K562 (cell line): ENCODE data around the gene VAC14. TPM values are rescaled to one million over a fixed set of nuclear protein-coding genes. Genes with fewer than 3 reads are reported as not detected.

Experiments
- CBX8 ChIP-seq: fragments of 200-600 bp; sonication (generic); IDR thresholded peaks from 2 replicates; pipeline ENCODE4 v1.6.1; 2012; ENCODE audit warnings: borderline replicate concordance, mixed run types, low read depth, mild to moderate bottlenecking, moderate library complexity, mixed read lengths, low read length, control low read depth, inconsistent platforms; ENCODE audit not compliant: poor library complexity, severe bottlenecking; ENCODE audit errors: extremely low read depth
- CEBPB ChIP-seq: fragments of 450-650 bp; IDR thresholded peaks from 2 replicates; pipeline ENCODE4 v1.6.1; 2016; ENCODE audit warnings: missing genetic modification characterization, missing compliant biosample characterization
- DIDO1 ChIP-seq: fragments of 450-650 bp; IDR thresholded peaks from 2 replicates; pipeline ENCODE4 v1.6.1; 2016; ENCODE audit warnings: low read depth, missing biosample characterization, missing genetic modification characterization
- E2F4 ChIP-seq: sonication (generic); formaldehyde crosslinking; IDR thresholded peaks from 2 replicates; pipeline ENCODE4 v1.8.0; 2022; ENCODE audit warnings: mild to moderate bottlenecking, low read depth, missing genetic modification reagents
- ETV6 ChIP-seq, 3 experiments: fragments of 150-350 bp in 1 of 3; sonication (generic) in 1 of 3; formaldehyde crosslinking in 1 of 3; IDR thresholded peaks; 2 replicates each; pipeline versions ENCODE4 v1.6.1 to v1.8.0; 2014 to 2022; ENCODE audit warnings: borderline replicate concordance in 2 of 3, low read depth in 2 of 3, antibody characterized with exemption in 1 of 3, low read length in 1 of 3, mild to moderate bottlenecking in 1 of 3, missing genetic modification reagents in 1 of 3
- FOXM1 ChIP-seq, 2 experiments: fragments of 450-650 bp in 1 of 2; sonication (generic) in 1 of 2; formaldehyde crosslinking in 1 of 2; IDR thresholded peaks; 2 replicates each; pipeline versions ENCODE4 v1.6.1 to v1.9.0; 2017 to 2022; ENCODE audit warnings: low read depth in 2 of 2, mild to moderate bottlenecking in 2 of 2, missing genetic modification reagents in 1 of 2, moderate library complexity in 1 of 2
- KAT8 ChIP-seq: fragments of 450-650 bp; IDR thresholded peaks from 2 replicates; pipeline ENCODE4 v1.6.1; 2016; ENCODE audit warnings: low read depth, mild to moderate bottlenecking
- LEF1 ChIP-seq: fragments of 450-650 bp; IDR thresholded peaks from 2 replicates; pipeline ENCODE4 v1.6.1; 2016; ENCODE audit warnings: mild to moderate bottlenecking
- NR2C2 ChIP-seq, 2 experiments: fragments of 200-800 bp in 1 of 2; sonication (Bioruptor generic) in 1 of 2; sonication (generic) in 1 of 2; formaldehyde crosslinking in 1 of 2; IDR thresholded peaks; 2 replicates each; pipeline versions ENCODE4 v1.6.1 to v1.8.0; 2016 to 2022; ENCODE audit warnings: mild to moderate bottlenecking in 1 of 2, missing compliant biosample characterization in 1 of 2, missing genetic modification characterization in 1 of 2, missing genetic modification reagents in 1 of 2
- RBM22 ChIP-seq: fragments of 200-400 bp; formaldehyde crosslinking; IDR thresholded peaks from 2 replicates; pipeline ENCODE4 v1.6.1; 2018; ENCODE audit warnings: low read length, low read depth; ENCODE audit not compliant: poor library complexity, severe bottlenecking
- SRF ChIP-seq, 2 experiments: fragments of 250-450, 450-650 bp in 1 of 2; sonication (Bioruptor Pico) in 1 of 2; sonication (generic) in 1 of 2; formaldehyde crosslinking; IDR thresholded peaks; 2 replicates each; pipeline versions ENCODE4 v1.5.0 to v1.5.1; 2020 to 2022; ENCODE audit warnings: mild to moderate bottlenecking in 1 of 2, missing genetic modification reagents in 1 of 2
- THRAP3 ChIP-seq: fragments of 450-650 bp; IDR thresholded peaks from 2 replicates; pipeline ENCODE4 v1.6.1; 2016; ENCODE audit warnings: mild to moderate bottlenecking, inconsistent platforms, borderline replicate concordance
- ZNF217 ChIP-seq: sonication (generic); formaldehyde crosslinking; IDR thresholded peaks from 2 replicates; pipeline ENCODE4 v1.8.0; 2022; ENCODE audit warnings: mild to moderate bottlenecking, missing genetic modification reagents
- ZNF23 ChIP-seq: fragments of 250-450 bp; sonication (Bioruptor Pico); IDR thresholded peaks from 2 replicates; pipeline ENCODE4 v1.4.0; 2020; ENCODE audit warnings: mild to moderate bottlenecking
- ZNF24 ChIP-seq: fragments of 450-650 bp; IDR thresholded peaks from 2 replicates; pipeline ENCODE4 v1.6.1; 2016
- ZNF263 ChIP-seq: sonication (generic); formaldehyde crosslinking; IDR thresholded peaks from 2 replicates; pipeline ENCODE4 v1.8.0; 2022; ENCODE audit warnings: mild to moderate bottlenecking, missing genetic modification reagents, borderline replicate concordance
- ZNF282 ChIP-seq: sonication (generic); formaldehyde crosslinking; IDR thresholded peaks from 2 replicates; pipeline ENCODE4 v1.8.1; 2023; ENCODE audit warnings: missing genetic modification reagents
- ZNF41 ChIP-seq: fragments of 250-450 bp; sonication (Bioruptor Pico); conservative IDR thresholded peaks from 2 replicates; pipeline ENCODE4 v1.4.0; 2020; ENCODE audit warnings: mild to moderate bottlenecking
- ZNF444 ChIP-seq: fragments of 250-450 bp; sonication (Bioruptor Pico); IDR thresholded peaks from 2 replicates; pipeline ENCODE4 v1.4.0; 2020; ENCODE audit warnings: mild to moderate bottlenecking, moderate library complexity
- ZNF551 ChIP-seq: fragments of 250-450 bp; sonication (Bioruptor Pico); IDR thresholded peaks from 2 replicates; pipeline ENCODE4 v1.5.0; 2021; ENCODE audit warnings: mild to moderate bottlenecking, moderate library complexity
- ZNF785 ChIP-seq: fragments of 250-450 bp; sonication (Bioruptor Pico); IDR thresholded peaks from 2 replicates; pipeline ENCODE4 v1.4.0; 2020; ENCODE audit warnings: mild to moderate bottlenecking
- polyA plus RNA-seq, 8 experiments: library from polyadenylated mRNA; depleted of rRNA in 4 of 8; stranded (reverse) in 5 of 8; unstranded in 3 of 8; fragments of >200 nt; fragmentation: Nextera tagmentation in 2 of 8; fragmentation: Illumina TruSeq in 1 of 8; extraction: Ambion mirVana in 2 of 8; extraction: Trizol in 1 of 8; gene quantifications; 2 replicates each; pipeline versions ENCODE4 v1.2.1 to v1.2.3, GENCODE V29; 2011 to 2014; ENCODE audit warnings: inconsistent platforms in 1 of 8, missing spikeins in 1 of 8
- total RNA-seq, 7 experiments: library from RNA; depleted of rRNA in 6 of 7; stranded (reverse); fragments of >200 nt in 6 of 7; fragmentation: Illumina TruSeq in 2 of 7; extraction: Trizol in 2 of 7; gene quantifications; 2 replicates each; pipeline versions ENCODE4 v1.2.1 to v1.2.3, GENCODE V29; 2011 to 2021; ENCODE audit warnings: low replicate concordance in 1 of 7
- TF ChIP-seq, protein P1 (sequence below): fragments of 450-650 bp; formaldehyde crosslinking; IDR thresholded peaks from 2 replicates; pipeline ENCODE4 v1.4.0; 2022; ENCODE audit warnings: missing genetic modification characterization
- TF ChIP-seq, protein P2 (sequence below): fragments of 450-650 bp; formaldehyde crosslinking; IDR thresholded peaks from 2 replicates; pipeline ENCODE4 v1.4.0; 2020; ENCODE audit warnings: mild to moderate bottlenecking, moderate library complexity

Gene VAC14
- total and polyA plus RNA-seq, 9 of the 15 experiments (the other 6 are each of a cell fraction or from before 2014, with no cell fraction given) = 1.3 to 41.6 (median 26.6) TPM

DNA sequence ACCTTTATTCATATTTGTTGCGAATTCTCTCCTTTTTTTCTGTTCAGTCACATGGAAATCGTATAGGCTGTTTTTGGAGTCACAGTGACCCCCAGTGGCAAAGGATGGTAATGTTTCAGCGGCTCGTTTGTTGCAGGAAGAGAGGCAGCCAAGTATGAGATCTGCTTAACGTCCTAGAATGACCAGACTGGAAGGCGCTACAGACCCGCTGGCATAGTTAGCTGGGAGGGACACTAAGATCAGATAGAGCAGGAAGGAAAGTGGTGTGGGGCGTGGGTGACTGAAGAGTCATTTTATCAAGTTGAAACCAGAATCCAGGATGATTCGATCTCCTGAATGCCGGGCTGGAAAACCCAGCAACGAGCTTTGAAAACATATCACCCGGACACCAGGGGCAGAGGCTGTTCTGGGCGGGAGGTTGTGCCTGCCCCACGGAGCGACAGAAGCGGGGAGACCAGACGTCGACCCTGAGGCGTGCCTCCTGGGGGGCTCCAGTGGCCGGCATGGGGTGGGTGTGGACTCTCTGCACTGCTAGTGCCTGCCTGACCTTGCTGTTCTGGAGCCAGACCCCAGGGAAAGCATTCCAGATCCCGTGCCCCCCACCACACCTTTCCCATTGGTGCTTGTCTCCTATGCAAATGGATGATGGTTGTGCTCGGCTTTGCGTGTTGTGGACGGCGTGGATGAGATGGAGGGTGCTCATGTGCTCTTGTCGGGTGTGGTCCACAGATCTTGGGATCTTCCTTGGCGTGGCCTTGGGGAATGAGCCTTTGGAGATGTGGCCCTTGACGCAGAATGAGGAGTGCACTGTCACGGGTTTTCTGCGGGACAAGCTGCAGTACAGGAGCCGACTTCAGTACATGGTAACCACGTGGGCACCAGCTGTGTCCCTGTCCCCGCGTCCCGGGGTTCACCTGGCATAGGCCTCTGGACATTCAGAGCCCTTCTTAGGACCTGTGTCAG, 146.9 kb downstream of the VAC14 start (continued):
- no peak for TF ChIP-seq E2F4 (CRISPR knock-in tag)
- TF ChIP-seq ETV6 (IDR thresholded peaks at IDR 0.05; ENCODE audit: borderline replicate concordance in 1 of 2, low read depth in 2 of 2, low read length in 1 of 2) = no peak
- no peak for TF ChIP-seq ETV6 (CRISPR knock-in tag; IDR thresholded peaks at IDR 0.05; ENCODE audit: borderline replicate concordance)
- TF ChIP-seq DIDO1 (tag) = no peak
- no peak for TF ChIP-seq ZNF785
- no peak for TF ChIP-seq ZNF263 (CRISPR knock-in tag)
- no peak for TF ChIP-seq NR2C2 (CRISPR knock-in tag; IDR thresholded peaks at IDR 0.05)
- TF ChIP-seq NR2C2 (tag; IDR thresholded peaks at IDR 0.05) = no peak
- TF ChIP-seq SRF (CRISPR knock-in tag; IDR thresholded peaks at IDR 0.05) = 0 out of 4 replicates have a peak, but pooled peaks of 1 of the 2 experiments have one; percentile 6
- TF ChIP-seq ZNF551 (CRISPR knock-in tag) = no peak
- no peak for TF ChIP-seq ZNF444 (CRISPR knock-in tag)
- TF ChIP-seq ZNF23 (CRISPR knock-in tag) = no peak
- no peak for TF ChIP-seq ZNF41 (CRISPR knock-in tag)
- TF ChIP-seq ZNF282 (CRISPR knock-in tag) = no peak
- TF ChIP-seq, protein P1, sequence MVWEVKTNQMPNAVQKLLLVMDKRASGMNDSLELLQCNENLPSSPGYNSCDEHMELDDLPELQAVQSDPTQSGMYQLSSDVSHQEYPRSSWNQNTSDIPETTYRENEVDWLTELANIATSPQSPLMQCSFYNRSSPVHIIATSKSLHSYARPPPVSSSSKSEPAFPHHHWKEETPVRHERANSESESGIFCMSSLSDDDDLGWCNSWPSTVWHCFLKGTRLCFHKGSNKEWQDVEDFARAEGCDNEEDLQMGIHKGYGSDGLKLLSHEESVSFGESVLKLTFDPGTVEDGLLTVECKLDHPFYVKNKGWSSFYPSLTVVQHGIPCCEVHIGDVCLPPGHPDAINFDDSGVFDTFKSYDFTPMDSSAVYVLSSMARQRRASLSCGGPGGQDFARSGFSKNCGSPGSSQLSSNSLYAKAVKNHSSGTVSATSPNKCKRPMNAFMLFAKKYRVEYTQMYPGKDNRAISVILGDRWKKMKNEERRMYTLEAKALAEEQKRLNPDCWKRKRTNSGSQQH (CRISPR knock-in tag) = no peak
- TF ChIP-seq KAT8 = no peak
- no peak for TF ChIP-seq RBM22
- TF ChIP-seq FOXM1 (IDR thresholded peaks at IDR 0.05; ENCODE audit: low read depth) = no peak
- TF ChIP-seq FOXM1 (CRISPR knock-in tag; IDR thresholded peaks at IDR 0.05; ENCODE audit: low read depth) = no peak
- TF ChIP-seq, protein P2, sequence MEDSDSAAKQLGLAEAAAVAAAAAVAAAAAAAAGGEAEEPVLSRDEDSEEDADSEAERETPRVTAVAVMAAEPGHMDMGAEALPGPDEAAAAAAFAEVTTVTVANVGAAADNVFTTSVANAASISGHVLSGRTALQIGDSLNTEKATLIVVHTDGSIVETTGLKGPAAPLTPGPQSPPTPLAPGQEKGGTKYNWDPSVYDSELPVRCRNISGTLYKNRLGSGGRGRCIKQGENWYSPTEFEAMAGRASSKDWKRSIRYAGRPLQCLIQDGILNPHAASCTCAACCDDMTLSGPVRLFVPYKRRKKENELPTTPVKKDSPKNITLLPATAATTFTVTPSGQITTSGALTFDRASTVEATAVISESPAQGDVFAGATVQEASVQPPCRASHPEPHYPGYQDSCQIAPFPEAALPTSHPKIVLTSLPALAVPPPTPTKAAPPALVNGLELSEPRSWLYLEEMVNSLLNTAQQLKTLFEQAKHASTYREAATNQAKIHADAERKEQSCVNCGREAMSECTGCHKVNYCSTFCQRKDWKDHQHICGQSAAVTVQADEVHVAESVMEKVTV (CRISPR knock-in tag) = peak; percentile 87
- TF ChIP-seq ZNF217 (CRISPR knock-in tag) = no peak
- TF ChIP-seq THRAP3 = no peak
- TF ChIP-seq ZNF24 = no peak
- no peak for TF ChIP-seq CBX8
- no peak for TF ChIP-seq CEBPB (tag)
- TF ChIP-seq LEF1 = no peak
